Omental fat pad (tissue), 4 donors: ENCODE measurements around the gene GALNT18. TPM values are rescaled to one million over a fixed set of nuclear protein-coding genes. Genes with fewer than 3 reads are reported as not detected.
A peak's percentile ranks its signal among the peaks of the same experiment; 100 is the strongest.

Source experiments
- ATAC-seq: fragments of 150-250 bp; one replicate; pipeline ENCODE4 v1.9.1; 2016; ENCODE audit warnings: mild to moderate bottlenecking, moderate library complexity; ENCODE audit not compliant: low FRiP score
- DNase-seq: peaks from one replicate; pipeline ENCODE4 v3.0.0-alpha.2; 2019; ENCODE audit warnings: low spot score
- total RNA-seq, 4 donors: library from RNA; depleted of rRNA; stranded (reverse); fragments of >200 nt; gene quantifications; one replicate each; pipeline ENCODE4 v1.1.0, GENCODE V29; 2016
- TF ChIP-seq, protein P1 (sequence below), 3 donors: fragments of 450-650 bp; IDR thresholded peaks; one replicate each; pipeline ENCODE4 v1.5.1; 2016 to 2017; ENCODE audit warnings: antibody characterized with exemption in 3 of 3, mild to moderate bottlenecking in 3 of 3, moderate library complexity in 2 of 3

GALNT18 gene
- total RNA-seq, result 10 to 100 TPM; 21.0 to 47.4 (median 35.7) TPM

DNA sequence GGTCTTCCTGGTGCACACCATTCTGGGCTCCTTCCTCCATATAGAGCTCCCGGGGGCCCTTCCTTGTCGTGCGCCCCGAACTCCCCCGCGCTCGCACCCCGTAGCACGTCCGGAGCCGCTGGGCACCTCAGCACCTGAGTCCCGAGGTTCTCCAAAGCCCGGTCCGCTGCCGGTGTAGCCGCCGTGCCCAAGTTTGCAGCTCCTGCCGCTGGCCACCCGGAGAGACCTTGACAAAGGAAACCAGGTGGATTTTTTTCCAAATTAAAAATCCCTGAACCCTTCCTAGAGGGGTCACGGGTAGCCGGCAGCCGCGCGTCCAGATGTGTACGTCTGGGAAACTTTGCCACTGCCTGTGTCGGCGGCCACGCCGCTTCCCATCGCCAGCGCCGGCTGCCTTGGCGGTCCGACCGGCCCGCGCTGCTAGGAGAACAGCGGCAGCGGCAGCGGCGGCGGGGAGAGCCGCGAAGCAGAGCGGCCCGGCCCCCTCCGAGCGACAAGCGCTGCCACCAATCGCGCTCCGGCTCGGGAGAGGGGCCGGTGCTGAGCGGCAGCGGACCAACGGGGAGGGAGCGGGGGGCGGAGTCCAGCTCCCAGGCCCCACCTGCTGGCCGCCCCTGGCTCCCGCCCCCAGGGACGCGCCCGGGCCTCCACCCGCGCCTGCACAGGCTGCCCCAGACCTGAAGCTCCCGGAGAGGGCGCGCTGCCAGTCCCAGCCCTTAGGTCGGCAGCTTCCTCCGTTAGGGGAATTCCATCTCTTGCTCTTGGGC is at the start of gene GALNT18:
Gene GALNT18, minus strand, starts transcription at position 433 of the 767 bp plus-strand sequence.
- TF ChIP-seq, protein P1, sequence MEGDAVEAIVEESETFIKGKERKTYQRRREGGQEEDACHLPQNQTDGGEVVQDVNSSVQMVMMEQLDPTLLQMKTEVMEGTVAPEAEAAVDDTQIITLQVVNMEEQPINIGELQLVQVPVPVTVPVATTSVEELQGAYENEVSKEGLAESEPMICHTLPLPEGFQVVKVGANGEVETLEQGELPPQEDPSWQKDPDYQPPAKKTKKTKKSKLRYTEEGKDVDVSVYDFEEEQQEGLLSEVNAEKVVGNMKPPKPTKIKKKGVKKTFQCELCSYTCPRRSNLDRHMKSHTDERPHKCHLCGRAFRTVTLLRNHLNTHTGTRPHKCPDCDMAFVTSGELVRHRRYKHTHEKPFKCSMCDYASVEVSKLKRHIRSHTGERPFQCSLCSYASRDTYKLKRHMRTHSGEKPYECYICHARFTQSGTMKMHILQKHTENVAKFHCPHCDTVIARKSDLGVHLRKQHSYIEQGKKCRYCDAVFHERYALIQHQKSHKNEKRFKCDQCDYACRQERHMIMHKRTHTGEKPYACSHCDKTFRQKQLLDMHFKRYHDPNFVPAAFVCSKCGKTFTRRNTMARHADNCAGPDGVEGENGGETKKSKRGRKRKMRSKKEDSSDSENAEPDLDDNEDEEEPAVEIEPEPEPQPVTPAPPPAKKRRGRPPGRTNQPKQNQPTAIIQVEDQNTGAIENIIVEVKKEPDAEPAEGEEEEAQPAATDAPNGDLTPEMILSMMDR (IDR thresholded peaks at IDR 0.05), result no peak
- ATAC-seq, result peak; percentile 96
- peak; percentile 60 for DNase-seq

DNA sequence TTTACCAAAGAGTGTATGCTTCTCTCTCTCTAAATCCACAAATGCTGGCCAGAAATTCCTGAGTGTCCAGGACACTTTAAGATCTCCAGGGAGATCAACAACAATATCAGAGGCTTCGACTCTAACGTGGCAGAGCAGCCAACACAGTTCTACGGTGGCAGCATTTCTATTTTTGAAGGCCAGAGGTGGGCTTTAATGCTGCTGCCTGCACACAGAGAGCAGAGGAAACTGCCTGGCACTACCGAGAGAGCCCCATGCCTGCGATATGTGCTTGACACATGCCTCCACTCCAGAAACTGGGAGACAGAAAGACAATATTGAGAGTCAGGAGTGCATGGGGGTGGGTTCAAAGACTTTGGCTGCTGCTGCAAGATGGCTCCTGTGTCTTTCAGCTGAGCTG is 48.8 kb upstream of the GALNT18 start:
- no peak for ATAC-seq
- TF ChIP-seq, protein P1 (IDR thresholded peaks at IDR 0.05), result no peak

DNA sequence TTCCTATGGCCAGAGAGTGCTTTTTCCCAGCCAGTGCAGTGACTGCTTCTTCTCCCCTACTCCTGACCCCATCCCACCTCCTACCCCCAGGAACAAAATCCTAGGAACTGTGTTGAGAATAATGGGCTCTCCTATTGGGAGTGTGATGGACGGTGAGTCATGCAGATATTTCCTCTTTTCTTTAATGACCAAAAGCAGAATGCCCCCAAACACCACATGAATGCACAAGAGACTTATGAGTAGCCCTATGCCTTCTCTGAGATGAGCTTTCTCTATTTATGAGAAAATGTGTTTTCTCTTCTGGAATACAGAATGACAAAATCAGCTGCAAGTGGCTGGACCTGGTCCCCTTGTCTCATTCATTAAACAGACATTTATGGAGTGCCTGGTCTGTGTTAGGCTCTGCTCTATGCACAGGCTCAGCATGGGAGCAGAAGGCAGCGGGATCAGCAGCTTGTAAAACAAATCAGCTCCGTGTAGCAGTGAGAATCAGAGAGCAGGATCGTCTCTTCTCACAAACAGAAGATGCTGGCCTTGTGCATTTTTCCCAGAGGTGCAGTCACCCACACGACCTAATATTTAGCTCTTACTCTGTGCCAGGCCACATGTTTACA is 47.5 kb upstream of the GALNT18 start:
- TF ChIP-seq, protein P1 (IDR thresholded peaks at IDR 0.05), result no peak
- ATAC-seq (no peak), DNase-seq (no peak)

More for the DNA sequence above, 48.8 kb upstream of the GALNT18 start:
- no peak for DNase-seq

DNA sequence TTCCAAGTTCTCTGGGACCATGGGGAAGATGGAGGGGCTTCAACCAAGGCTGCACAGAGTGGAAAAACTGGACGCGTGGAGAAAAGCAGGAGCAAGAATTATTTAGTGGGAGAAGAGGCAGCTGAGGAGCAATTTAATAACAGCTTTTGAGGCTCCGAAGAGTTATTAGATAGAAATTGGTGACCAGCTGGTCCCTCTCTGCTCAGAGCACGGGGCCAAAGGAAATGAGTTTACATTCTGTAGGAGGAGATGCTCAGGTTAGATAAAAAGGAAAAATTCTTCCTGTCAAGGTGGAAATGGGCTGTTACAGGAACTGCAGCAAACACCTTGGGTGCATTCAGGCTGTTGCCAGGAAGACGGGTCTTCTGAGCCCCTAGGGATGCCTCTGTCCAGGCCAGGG is 47.0 kb upstream of the GALNT18 start:
- ATAC-seq (no peak), DNase-seq (no peak)
- TF ChIP-seq, protein P1 (IDR thresholded peaks at IDR 0.05), result no peak

DNA sequence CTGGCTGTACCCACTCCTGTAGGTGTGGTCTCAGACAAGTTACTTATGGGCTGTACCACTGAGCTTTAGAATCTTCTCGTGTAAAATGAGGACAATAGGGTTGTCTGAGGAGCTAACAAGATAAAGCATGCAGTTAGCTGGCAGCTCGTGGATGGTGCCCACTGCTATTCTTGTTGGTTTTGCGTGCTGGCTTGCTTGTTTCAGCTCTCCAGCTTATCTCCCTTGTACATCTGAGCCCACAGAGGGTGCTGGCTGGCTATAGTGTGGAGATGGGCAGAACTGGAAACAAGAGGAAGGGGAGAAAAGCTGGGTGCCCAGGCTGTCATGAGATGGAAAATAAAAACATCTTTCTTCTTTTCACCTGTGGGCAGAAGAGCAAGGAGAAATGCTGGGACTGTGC is 46.5 kb upstream of the GALNT18 start:
- DNase-seq (no peak), ATAC-seq (no peak)
- TF ChIP-seq, protein P1 (IDR thresholded peaks at IDR 0.05), result no peak

DNA sequence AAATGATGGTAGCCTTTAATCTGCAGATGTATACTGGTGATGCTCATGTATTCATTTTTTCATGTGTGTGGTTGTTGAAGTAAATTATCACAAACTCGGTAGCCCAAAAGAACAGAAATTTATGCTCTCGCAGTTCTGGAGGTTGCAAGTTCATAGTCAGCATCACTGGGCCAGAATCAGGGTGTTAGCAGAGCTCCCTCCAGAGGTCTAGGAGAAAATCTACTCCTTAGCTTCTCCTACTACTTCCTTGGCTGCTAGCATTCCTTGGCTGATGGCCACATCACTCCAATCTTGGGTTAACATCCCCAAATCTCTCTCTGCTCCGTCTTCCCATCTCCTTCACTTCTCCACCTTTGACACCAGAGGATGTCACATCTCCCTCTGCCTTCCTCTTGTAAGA is 45.3 kb upstream of the GALNT18 start:
- ATAC-seq (no peak), DNase-seq (no peak)
- TF ChIP-seq, protein P1 (IDR thresholded peaks at IDR 0.05), result no peak

DNA sequence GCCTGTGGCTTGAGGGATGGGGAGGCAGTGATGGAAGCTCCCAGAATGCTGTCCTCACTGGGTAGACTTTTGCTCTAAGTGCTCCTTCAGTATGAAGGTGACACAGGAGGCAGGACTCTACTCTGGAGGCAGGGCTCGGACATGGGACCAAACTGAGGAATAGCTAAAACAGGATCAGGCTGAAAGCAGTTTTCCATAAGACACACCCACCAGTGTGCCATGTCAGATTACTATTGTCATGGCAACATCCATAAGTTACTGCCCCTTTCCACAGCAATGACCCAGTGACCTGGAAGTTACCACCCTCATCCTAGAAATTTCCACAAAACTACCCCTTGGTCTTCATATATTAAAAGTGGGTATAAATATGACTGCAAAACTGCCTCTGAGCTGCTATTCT is 43.6 kb upstream of the GALNT18 start:
- ATAC-seq, result no peak
- no peak for DNase-seq
- TF ChIP-seq, protein P1 (IDR thresholded peaks at IDR 0.05), result no peak
